OCI-LY7 (cell line): Measurements from ENCODE around the gene SHROOM2.

ENCODE experiments used
- CTCF ChIP-seq: fragments of 200-600 bp; sonication (generic); conservative IDR thresholded peaks from 2 replicates; pipeline ENCODE4 v1.5.1; 2014; ENCODE audit warnings: mild to moderate bottlenecking, antibody characterized with exemption, low read length, moderate library complexity, mixed read lengths
- EZH2phosphoT487 ChIP-seq: fragments of 200-600 bp; sonication (generic); IDR thresholded peaks from 2 replicates; pipeline ENCODE4 v1.6.1; 2018; ENCODE audit warnings: low read depth, borderline replicate concordance, mild to moderate bottlenecking, mixed run types, antibody characterized with exemption, low read length, moderate library complexity, mixed read lengths

- TF ChIP-seq CTCF (no peak), EZH2phosphoT487 (no peak)
These were observed 102.8 kb downstream of the SHROOM2 start for GRCh38 chrX:9888953-9889470.
